Gastrocnemius medialis (tissue), 4 donors: ENCODE results near the gene TRAK1.
"Not testable (repeated sequence)": the region's sequence is repeated elsewhere in the genome, so short reads cannot be mapped to it uniquely, and the experiment has no call there.

Experiments used
- CTCF ChIP-seq, 5 experiments: fragments of 450-650 bp in 3 of 5; fragments of 200-600 bp in 2 of 5; sonication (generic) in 2 of 5; IDR thresholded peaks in 4 of 5; conservative IDR thresholded peaks in 1 of 5; 1 replicate in 4 of 5; 2 replicates in 1 of 5; pipeline ENCODE4 v1.5.1; 2016 to 2019; ENCODE audit warnings: antibody characterized with exemption in 5 of 5, mild to moderate bottlenecking in 3 of 5, moderate library complexity in 3 of 5
- POLR2A ChIP-seq, 2 donors: fragments of 450-650 bp; IDR thresholded peaks; one replicate each; pipeline ENCODE4 v1.6.1; 2017; ENCODE audit warnings: antibody characterized with exemption in 2 of 2, mild to moderate bottlenecking in 2 of 2, moderate library complexity in 2 of 2

- TF ChIP-seq CTCF (IDR thresholded peaks at IDR 0.05 in 4 of 5, conservative IDR thresholded peaks at IDR 0.05 in 1 of 5); POLR2A (IDR thresholded peaks at IDR 0.05): not testable (repeated sequence)
Observed at GRCh38 chr3:42105994-42106393, 14.8 kb downstream of the TRAK1 start.
